HL-60 (cell line): ENCODE data around the gene CNTNAP4.

Experiments
- DNase-seq, 2 experiments: peaks; one replicate each; pipeline ENCODE4 v3.0.0-alpha.2; 2010 to 2020; ENCODE audit warnings: low read depth in 1 of 2, low spot score in 1 of 2
- H3K27ac ChIP-seq: fragments of 250-450 bp; sonication (Bioruptor Pico); replicated peaks from 2 replicates; pipeline ENCODE4 v1.5.1; 2020; ENCODE audit warnings: mild to moderate bottlenecking, moderate library complexity
- H3K27me3 ChIP-seq: fragments of 250-450 bp; sonication (Bioruptor Pico); 2 replicates; pipeline ENCODE4 v1.5.1; 2021; ENCODE audit warnings: mild to moderate bottlenecking, moderate library complexity; ENCODE audit not compliant: insufficient read depth, poor library complexity, severe bottlenecking
- H3K4me3 ChIP-seq: replicated peaks from 2 replicates; pipeline ENCODE4 v1.5.1; 2011; ENCODE audit warnings: mild to moderate bottlenecking, control low read depth, low read length; ENCODE audit not compliant: insufficient read depth
- CTCF ChIP-seq: IDR thresholded peaks from one replicate; pipeline ENCODE4 v1.5.1; 2011; ENCODE audit warnings: low read length, control low read depth, inconsistent platforms; ENCODE audit not compliant: insufficient read depth
- GABPA ChIP-seq: IDR thresholded peaks from 2 replicates; pipeline ENCODE4 v1.6.1; 2012; ENCODE audit warnings: low read depth
- POLR2AphosphoS5 ChIP-seq: IDR thresholded peaks from 2 replicates; pipeline ENCODE4 v1.6.1; 2012; ENCODE audit warnings: low read depth
- REST ChIP-seq: IDR thresholded peaks from 2 replicates; pipeline ENCODE4 v1.6.1; 2012; ENCODE audit warnings: low read depth; ENCODE audit not compliant: insufficient replicate concordance
- SPI1 ChIP-seq: IDR thresholded peaks from 2 replicates; pipeline ENCODE4 v1.6.1; 2012; ENCODE audit warnings: low read depth, mild to moderate bottlenecking, borderline replicate concordance

CNTNAP4 gene

DNA sequence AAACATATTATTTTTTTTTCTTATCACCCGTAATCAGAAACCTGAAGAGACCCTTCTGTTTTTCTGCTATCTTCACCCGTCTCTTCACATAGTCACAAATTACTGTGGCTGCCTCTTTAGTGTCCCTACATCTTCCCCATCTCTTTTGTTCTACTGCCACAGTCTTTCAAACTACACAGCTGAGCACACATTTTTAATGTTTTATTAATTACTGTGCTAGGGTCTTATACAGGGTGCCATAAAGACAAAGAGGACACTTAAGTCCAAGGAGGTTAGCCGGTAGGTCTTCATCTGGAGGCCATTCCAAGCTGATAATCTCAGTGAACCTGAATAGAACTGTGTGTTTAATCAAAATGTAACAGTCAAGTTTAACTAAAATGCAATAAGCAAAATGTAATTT lies 20.7 kb downstream of the CNTNAP4 start:
- Histone ChIP-seq H3K27me3 (no peaks in the 10 kb centered on the region), H3K27ac (no peak overlapping the region), H3K4me3 (no peak overlapping the region)
- DNase-seq, result no peak
- TF ChIP-seq POLR2AphosphoS5 (no peak), CTCF (no peak), GABPA (no peak), REST (no peak), SPI1 (no peak)

DNA sequence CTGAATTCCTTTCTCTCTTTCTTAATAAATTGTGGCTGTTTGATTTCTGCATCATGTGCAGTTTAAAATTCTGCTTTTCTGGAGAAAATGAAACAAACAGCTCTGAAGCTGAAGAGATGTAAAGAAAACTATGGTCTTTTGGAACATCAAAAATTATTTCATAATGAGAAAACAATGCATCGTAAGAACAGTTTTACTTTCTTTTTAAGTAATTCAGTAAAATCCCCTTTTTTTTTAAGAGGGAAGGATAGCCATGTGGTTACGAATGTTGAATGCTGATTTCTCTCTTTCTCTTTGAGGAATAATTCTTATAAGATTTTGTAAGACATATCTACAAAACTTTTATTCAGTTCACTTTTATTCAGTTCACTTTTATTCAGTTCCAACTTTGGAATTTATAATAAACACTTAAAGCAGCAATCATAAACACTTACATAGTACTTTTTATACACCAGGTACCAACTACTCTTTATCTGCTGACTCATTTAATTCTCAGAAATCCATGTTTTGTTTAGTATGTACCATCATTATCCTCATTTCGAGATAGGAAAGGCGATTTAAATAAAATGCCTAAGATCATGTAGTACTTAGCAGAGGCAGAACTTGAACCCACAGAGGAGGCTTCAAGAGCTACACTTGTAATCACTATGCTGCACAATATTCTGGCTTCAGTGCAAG lies 26.6 kb downstream of the CNTNAP4 start:
- TF ChIP-seq GABPA, result no peak
- TF ChIP-seq REST, result no peak
- TF ChIP-seq SPI1, result no peak
- no peak for TF ChIP-seq POLR2AphosphoS5
- TF ChIP-seq CTCF, result no peak
- H3K27ac ChIP-seq, result no peak overlapping the region
- H3K4me3 ChIP-seq, result no peak overlapping the region
- H3K27me3 ChIP-seq, result no peaks in the 10 kb centered on the region
- no peak for DNase-seq

DNA sequence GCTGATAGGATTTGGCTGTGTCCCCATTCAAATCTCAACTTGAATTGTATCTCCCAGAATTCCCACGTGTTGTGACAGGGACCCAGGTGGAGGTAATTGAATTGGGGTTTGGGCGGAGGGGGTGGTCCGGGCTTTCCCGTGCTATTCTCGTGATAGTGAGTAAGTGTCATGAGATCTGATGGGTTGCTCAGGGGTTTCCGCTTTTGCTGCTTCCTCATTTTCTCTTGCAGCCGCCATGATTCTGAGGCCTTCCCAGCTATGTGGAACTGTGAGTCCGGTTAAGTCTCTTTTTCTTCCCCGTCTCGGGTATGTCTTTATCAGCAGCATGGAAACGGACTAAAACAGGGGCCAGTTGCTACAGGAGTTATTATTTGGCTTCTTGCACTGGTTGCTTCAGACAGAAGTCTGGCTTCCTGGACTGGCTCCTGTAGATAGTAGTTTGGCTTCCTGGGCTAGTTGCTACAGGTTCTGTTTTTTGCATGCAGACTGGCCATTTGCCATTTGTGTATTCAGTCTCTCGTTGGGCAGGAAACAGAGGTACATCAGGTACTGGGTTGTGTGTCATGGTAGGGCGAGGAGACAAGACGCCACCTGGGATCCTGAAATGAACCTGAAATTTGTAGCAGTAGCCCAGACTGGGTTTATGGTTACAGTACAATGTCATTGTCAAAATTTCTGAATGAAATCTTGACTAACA lies 32.6 kb downstream of the CNTNAP4 start:
- TF ChIP-seq CTCF, result no peak
- no peak; the same call in 1 of the 2 replicates for TF ChIP-seq POLR2AphosphoS5
- TF ChIP-seq SPI1, result peak; percentile 63; the same call in 1 of the 2 replicates

More for the DNA sequence above, 32.6 kb downstream of the CNTNAP4 start:
- H3K27ac ChIP-seq, result peak overlapping the region; percentile 22; the same call in 1 of the 2 replicates
- DNase-seq, result peak in 1 of 2 experiments; percentile 2
- no peaks in the 10 kb centered on the region for H3K27me3 ChIP-seq
- peak overlapping the region; percentile 43 for H3K4me3 ChIP-seq
